Skeletal muscle satellite cell (primary cell): ENCODE data around the gene SYNE1.

Source experiments
- H3K27me3 ChIP-seq: 2 replicates; pipeline ENCODE4 v1.7.0; 2013; ENCODE audit warnings: low read length; ENCODE audit not compliant: control insufficient read depth, insufficient read depth
- H3K36me3 ChIP-seq: 2 replicates; pipeline ENCODE4 v1.7.0; 2013; ENCODE audit warnings: mild to moderate bottlenecking, control low read depth, low read length; ENCODE audit not compliant: insufficient read depth
- H3K4me1 ChIP-seq: 2 replicates; pipeline ENCODE4 v1.7.0; 2013; ENCODE audit warnings: low read length; ENCODE audit not compliant: control insufficient read depth, insufficient read depth
- H3K4me2 ChIP-seq: 2 replicates; pipeline ENCODE4 v1.7.0; 2013; ENCODE audit warnings: mild to moderate bottlenecking, low read length
- H3K4me3 ChIP-seq: 2 replicates; pipeline ENCODE4 v1.7.0; 2013; ENCODE audit warnings: low read length
- H3K9ac ChIP-seq: 2 replicates; pipeline ENCODE4 v1.7.0; 2013; ENCODE audit warnings: mild to moderate bottlenecking, low read depth, low read length, moderate library complexity
- H3K9me3 ChIP-seq: replicated peaks from 2 replicates; pipeline ENCODE4 v1.7.0; 2013; ENCODE audit warnings: mild to moderate bottlenecking, control low read depth, low read length

Gene SYNE1

DNA sequence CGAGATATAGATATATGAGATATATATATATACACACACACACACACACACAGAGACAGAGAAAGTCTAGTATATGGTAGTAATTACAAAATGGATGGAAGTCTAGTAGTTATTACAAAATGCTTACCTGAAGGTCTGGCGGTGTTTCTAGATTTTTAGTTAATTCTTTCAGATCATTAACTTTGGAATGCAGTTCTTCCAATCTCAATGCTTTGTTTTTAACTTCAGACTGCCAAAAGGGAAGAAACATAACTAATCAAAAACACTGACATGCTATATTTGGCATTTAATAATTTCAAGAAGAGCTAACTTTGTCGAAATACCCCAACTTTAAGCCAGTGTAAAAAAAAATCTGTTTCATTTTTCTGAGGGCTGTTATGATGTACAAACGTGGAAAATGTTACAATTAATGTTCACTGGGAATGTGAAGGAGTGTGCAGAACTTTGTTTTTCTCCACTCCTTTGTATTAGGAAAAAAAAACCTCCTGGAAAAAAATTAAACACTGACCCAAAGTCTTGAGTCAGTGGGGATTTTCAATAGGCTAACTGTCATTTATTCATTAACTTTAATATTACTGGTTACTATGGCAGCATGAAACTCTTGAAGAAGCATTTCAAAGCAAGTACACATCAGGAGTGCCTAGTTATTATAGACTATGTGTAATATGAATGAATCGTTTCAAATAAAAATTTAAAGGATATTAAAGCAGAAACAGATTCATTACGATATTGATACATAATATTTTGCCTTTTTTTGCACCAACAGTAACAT, 232.9 kb downstream of the SYNE1 start:
- Histone ChIP-seq H3K9ac (no peak overlapping the region), H3K4me1 (peaks cover 17% of the 10 kb centered on the region), H3K36me3 (no peaks in the 10 kb centered on the region), H3K4me3 (no peak overlapping the region), H3K27me3 (no peaks in the 10 kb centered on the region), H3K9me3 (no peaks in the 10 kb centered on the region), H3K4me2 (no peak overlapping the region)

DNA sequence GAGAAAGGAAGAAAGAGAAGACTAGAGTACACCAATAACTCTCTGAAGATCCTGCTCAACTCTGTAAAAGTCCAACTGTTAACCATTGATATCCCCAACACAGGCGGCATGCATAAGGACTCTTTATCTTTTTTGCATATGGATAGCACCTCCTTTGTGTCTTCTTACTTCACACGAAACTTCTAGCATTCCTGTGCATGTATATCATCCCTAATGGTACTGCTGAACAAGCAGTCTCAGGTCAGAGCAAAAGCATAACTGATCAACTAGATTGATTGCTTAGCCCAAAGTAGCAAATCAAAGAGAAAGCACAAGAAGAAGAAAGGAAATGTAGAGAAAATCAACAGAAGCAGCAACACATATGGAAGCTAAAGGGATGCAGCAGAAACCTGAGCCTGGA, 234.4 kb downstream of the SYNE1 start:
- H3K36me3 ChIP-seq = no peaks in the 10 kb centered on the region

DNA sequence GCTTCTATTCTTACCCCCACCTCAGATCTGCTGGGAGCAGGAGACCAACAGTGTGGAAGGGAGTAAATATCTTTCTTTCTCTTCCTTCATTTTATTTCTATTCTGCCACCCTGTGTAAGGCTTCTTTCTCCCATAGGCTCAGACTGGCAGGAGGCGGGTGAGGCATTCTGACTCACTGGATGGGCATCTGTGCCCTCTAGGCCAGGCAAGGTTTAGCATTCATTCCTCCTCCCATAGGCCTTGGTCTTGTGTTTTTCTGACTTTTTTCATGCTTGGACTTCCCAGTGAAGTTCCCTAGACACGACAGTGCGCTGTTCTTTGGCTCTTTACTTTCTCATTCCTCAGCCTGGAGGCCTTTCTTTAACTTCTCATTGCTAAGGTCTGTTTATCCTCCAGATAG, 235.2 kb downstream of the SYNE1 start:
- no peaks in the 10 kb centered on the region for H3K27me3 ChIP-seq
- no peaks in the 10 kb centered on the region for H3K36me3 ChIP-seq
- peaks cover 17% of the 10 kb centered on the region for H3K4me1 ChIP-seq
- peak overlapping the region; percentile 54 for H3K4me2 ChIP-seq
- H3K9ac ChIP-seq = peak overlapping the region; percentile 63
- H3K9me3 ChIP-seq = no peaks in the 10 kb centered on the region
- no peak overlapping the region for H3K4me3 ChIP-seq

More for the DNA sequence above, 234.4 kb downstream of the SYNE1 start:
- Histone ChIP-seq H3K4me3 (no peak overlapping the region), H3K9me3 (no peaks in the 10 kb centered on the region), H3K4me2 (no peak overlapping the region), H3K4me1 (peaks cover 17% of the 10 kb centered on the region), H3K9ac (no peak overlapping the region), H3K27me3 (no peaks in the 10 kb centered on the region)

DNA sequence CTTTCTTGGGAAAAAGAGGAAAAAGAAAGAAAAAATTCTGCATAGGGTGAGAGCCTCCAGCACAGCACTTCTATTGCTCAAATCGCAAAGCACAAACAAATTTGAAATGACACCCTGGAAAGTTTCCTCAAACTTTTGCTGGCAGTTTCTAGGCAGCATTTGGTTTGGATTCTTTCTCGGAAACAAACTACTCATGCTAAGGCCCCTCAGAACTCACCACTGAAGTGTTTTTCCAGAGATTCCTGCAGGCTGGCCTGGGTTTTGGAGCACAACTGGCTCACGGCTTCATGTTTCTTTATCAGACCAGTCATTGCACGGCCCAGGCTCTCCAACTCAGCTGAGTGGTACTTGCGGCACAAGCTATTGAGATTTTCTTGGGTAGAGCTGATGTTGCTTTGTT, 237.8 kb downstream of the SYNE1 start:
- no peak overlapping the region for H3K9ac ChIP-seq
- H3K9me3 ChIP-seq = no peaks in the 10 kb centered on the region
- no peak overlapping the region for H3K4me3 ChIP-seq
- H3K4me2 ChIP-seq = no peak overlapping the region
- no peaks in the 10 kb centered on the region for H3K27me3 ChIP-seq
- peaks cover 17% of the 10 kb centered on the region for H3K4me1 ChIP-seq
- H3K36me3 ChIP-seq = no peaks in the 10 kb centered on the region

DNA sequence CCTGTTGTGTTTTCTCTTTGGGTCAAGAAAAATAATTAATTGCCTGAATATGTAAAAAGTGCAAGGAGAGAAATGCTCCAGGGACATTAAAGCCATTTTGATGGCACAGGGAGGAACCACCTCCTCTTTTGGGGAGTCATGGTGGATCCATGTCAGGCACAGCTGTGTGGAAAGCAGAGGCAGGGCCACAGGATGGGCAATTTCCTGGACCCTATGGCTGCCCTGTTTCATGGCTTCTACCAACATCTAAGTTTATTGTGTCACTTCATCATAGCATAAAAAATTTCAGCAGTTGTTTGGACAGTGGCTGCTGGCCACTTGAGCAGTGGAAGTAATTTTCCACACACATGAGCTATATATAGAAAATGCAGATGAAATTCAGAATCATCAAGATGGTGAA, 238.2 kb downstream of the SYNE1 start:
- Histone ChIP-seq H3K4me2 (no peak overlapping the region), H3K4me1 (peaks cover 17% of the 10 kb centered on the region), H3K4me3 (no peak overlapping the region), H3K36me3 (no peaks in the 10 kb centered on the region), H3K9me3 (no peaks in the 10 kb centered on the region), H3K9ac (no peak overlapping the region), H3K27me3 (no peaks in the 10 kb centered on the region)

DNA sequence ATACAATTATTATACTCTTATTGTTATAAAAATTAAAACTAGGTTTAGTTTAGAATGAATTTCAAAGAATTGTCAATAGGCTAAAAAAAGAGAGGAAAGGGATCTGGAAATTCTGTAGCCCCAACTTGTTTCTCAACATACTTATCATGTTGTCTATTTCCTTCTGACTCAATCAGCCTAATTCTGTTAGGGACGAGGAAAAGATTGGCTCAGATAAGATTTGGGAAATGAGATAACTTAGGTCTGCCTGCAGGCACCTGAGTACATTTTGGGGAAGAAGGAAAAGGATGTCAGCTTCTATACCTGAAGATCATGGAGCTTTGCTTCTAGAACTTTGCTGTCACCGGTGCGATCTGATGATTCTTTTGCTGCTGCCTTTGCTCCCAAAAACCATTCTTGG, 238.8 kb downstream of the SYNE1 start:
- no peak overlapping the region for H3K4me3 ChIP-seq
- H3K36me3 ChIP-seq = no peaks in the 10 kb centered on the region
- H3K9me3 ChIP-seq = no peaks in the 10 kb centered on the region
- H3K9ac ChIP-seq = no peak overlapping the region
- H3K4me2 ChIP-seq = no peak overlapping the region
- peaks cover 17% of the 10 kb centered on the region for H3K4me1 ChIP-seq
- H3K27me3 ChIP-seq = no peaks in the 10 kb centered on the region

DNA sequence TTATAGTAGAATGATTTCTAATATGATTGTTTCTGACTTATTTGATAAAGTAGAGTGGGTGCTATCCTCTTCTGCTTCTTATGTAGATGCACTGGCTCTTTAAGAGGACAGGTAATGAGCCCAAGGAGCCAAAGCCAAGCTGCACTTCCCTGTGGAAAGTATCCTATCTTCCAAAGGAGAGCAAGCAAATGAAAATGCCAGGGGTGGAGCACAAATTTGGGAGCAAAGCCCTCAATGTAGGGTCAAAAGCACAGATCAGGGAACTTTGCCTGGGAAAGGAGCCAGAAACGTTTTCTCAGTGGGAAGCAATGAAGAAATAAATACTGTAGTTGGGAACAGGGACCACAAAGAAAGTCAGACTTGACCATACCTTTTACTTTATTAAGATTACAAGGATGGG, 242.9 kb downstream of the SYNE1 start:
- H3K4me3 ChIP-seq = no peak overlapping the region

DNA sequence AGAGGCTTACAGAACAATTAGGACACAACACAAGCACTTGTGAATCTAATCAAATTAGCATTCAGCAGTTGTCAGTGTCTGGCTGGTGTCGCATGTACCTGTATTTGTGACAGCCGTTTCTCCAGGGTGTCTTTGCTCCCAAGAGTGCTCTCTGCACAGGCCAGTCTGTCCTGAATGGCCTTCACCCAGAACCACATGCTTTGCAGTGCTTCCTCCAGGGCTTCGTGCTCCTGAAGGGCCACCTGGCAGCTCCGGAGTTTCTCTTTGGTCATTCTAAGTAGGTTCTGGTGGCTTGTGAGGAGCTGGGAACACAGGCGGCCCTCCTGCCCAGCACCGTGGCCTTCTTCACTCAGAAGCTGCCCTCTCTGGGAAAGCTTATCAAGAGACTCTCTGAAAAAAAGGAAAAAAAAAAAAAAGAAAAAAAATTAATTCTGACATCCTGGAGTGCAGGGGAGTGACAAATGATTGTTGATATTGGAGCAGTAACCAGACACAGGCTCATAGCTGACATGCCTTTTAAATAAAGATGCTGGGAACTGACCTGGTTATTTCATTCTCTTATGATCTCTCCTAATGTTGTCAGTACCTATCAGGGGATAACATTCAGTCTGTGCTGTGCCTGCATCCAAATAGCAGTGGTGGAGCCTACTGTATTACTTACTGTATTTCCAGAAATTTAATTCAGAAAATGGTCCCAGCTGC, 245.8 kb downstream of the SYNE1 start:
- H3K4me3 ChIP-seq = no peak overlapping the region
- no peaks in the 10 kb centered on the region for H3K27me3 ChIP-seq
- peaks cover 9% of the 10 kb centered on the region for H3K4me1 ChIP-seq
- no peak overlapping the region for H3K4me2 ChIP-seq
- H3K36me3 ChIP-seq = no peaks in the 10 kb centered on the region
- no peaks in the 10 kb centered on the region for H3K9me3 ChIP-seq
- H3K9ac ChIP-seq = no peak overlapping the region

More for the DNA sequence above, 242.9 kb downstream of the SYNE1 start:
- H3K4me2 ChIP-seq = no peak overlapping the region
- no peaks in the 10 kb centered on the region for H3K9me3 ChIP-seq
- H3K9ac ChIP-seq = no peak overlapping the region
- H3K4me1 ChIP-seq = no peaks in the 10 kb centered on the region
- H3K27me3 ChIP-seq = no peaks in the 10 kb centered on the region
- H3K36me3 ChIP-seq = no peaks in the 10 kb centered on the region

DNA sequence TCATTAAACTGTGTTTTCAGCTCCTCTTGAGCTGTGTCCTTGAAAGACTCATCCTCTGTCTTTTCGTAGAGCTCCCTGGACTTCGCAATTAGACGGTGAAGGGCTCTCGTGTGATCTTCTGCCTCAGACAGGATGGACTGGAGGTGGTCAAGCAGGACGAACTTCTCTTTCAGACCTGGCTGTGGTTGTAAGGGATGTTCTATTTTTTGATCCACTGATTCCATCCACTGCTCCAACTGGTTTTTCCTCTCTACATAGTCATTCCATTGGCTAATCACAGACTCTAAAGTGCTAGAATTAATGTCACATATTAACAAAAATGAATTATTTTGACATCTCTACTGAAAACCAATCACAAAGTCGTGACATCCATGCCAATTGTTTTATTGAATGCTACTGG, 250.1 kb downstream of the SYNE1 start:
- Histone ChIP-seq H3K36me3 (no peaks in the 10 kb centered on the region), H3K27me3 (no peaks in the 10 kb centered on the region), H3K4me1 (peaks cover 15% of the 10 kb centered on the region), H3K4me2 (no peak overlapping the region), H3K4me3 (no peak overlapping the region), H3K9me3 (no peaks in the 10 kb centered on the region), H3K9ac (no peak overlapping the region)

DNA sequence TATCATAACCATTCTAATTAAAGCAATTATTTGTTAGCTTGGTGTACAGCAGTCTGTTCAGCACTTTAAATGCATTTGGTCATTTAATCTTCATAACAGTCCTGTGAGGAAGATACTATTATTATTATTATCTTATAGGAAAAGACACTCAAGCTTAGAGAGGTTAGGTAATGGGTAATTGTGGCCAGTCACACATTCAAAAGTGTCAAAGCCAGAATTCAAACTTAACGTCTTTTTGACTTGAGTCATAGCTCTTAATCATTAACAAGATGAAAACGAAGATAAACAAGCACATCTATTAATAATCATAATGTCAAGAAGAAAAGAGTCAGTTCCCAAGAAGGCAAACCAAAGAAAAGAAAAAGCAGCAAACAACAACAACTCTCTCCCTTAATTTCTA, 251.0 kb downstream of the SYNE1 start:
- H3K9me3 ChIP-seq = no peaks in the 10 kb centered on the region
- no peaks in the 10 kb centered on the region for H3K36me3 ChIP-seq
- H3K4me2 ChIP-seq = no peak overlapping the region
- no peak overlapping the region for H3K9ac ChIP-seq
- no peaks in the 10 kb centered on the region for H3K27me3 ChIP-seq
- H3K4me3 ChIP-seq = no peak overlapping the region
- H3K4me1 ChIP-seq = peaks cover 18% of the 10 kb centered on the region

DNA sequence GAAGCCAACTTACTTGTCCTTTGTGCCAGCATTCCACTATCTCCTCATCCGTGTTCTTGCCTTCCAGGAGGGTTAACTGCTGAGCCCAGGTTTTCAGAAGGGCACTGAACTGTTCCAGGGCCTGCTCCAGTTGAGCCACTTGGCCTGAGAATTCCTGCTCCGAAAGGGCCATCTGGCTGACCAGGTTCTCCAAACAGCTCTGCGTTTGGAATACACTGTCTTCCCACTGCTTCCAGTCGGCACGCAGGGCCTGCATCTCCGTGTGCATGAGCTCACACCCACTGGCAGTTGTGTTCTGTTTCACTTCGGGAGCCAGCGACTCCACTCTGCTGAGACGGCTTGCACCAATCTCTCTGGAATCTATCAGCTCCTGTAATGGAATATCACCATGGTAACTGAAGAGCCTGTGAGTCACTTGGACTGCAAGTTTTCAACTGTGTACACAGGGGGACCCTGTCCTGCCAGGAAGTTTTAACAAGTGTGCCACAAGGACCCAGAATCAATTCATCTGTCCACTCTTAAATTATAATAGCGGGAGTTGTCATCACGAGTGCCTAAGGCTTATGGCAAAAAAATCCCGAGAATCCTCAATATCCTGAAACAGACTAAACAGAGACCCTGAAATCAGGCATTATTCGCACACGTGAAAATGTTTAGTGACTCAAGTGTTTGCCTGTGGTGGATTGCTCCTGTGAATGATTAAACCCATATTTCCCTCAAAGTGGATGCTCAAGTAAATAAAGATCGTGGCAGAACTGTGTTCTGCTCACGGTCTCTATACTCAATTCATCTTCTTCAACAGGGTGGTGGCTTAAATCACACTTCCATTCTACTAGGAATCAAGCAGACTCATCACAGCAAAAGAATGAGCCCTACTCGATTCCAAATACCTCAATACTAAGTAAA, 255.9 kb downstream of the SYNE1 start:
- Histone ChIP-seq H3K27me3 (no peaks in the 10 kb centered on the region), H3K4me3 (peak overlapping the region; percentile 77), H3K4me1 (peaks cover 23% of the 10 kb centered on the region), H3K36me3 (peaks cover 3% of the 10 kb centered on the region), H3K4me2 (peak overlapping the region; percentile 89), H3K9ac (peak overlapping the region; percentile 95), H3K9me3 (no peaks in the 10 kb centered on the region)
